ENCODE data around the gene ZNF91.
"Not testable (repeated sequence)": the region's sequence is repeated elsewhere in the genome, so short reads cannot be mapped to it uniquely, and the experiment has no call there.

ZNF91 gene

GRCh38 chr19:23436318-23436717, 41.0 kb upstream of the ZNF91 start:
- CTCF ChIA-PET = interaction anchor here (0.5 to 1.0 kb wide), 5 partner anchors 65 to 478 kb away, joined by 3 to 5 read pairs (median 4); partner anchors contain the start of genes ZNF681 and ZNF726

GRCh38 chr19:23420824-23421223, 25.6 kb upstream of the ZNF91 start:
- ChIA-PET CTCF (no interaction called here), POLR2A (ENCODE audit: low non-redundant PET) (no interaction called here)
- TF ChIP-seq CTCF (conservative IDR thresholded peaks at IDR 0.05; ENCODE audit: low read depth) = no peak
- DNase-seq (ENCODE audit: low spot score) = no peak
- H3K27ac ChIP-seq = no peak overlapping the region

More at GRCh38 chr19:23436318-23436717, 41.0 kb upstream of the ZNF91 start:
- POLR2A ChIA-PET (ENCODE audit: low non-redundant PET) = no interaction called here
- no peak overlapping the region for H3K27ac ChIP-seq
- DNase-seq (ENCODE audit: low spot score) = no peak
- TF ChIP-seq CTCF (conservative IDR thresholded peaks at IDR 0.05; ENCODE audit: low read depth) = no peak

- H3K27ac ChIP-seq; POLR2A ChIA-PET (ENCODE audit: low non-redundant PET); CTCF ChIA-PET; DNase-seq (ENCODE audit: low spot score): not testable (repeated sequence)
These were observed 24.0 kb upstream of the ZNF91 start for GRCh38 chr19:23419261-23419660.

GRCh38 chr19:23415561-23416191, 20.4 kb upstream of the ZNF91 start:
- ChIA-PET POLR2A (ENCODE audit: low non-redundant PET) (no interaction called here), CTCF (interaction anchor here (0.6 kb wide), 1 partner anchor 353 kb away, joined by 3 read pairs; no protein-coding TSS in a partner anchor)

GRCh38 chr19:23415034-23415433, 19.8 kb upstream of the ZNF91 start:
- no peak for TF ChIP-seq CTCF (conservative IDR thresholded peaks at IDR 0.05; ENCODE audit: low read depth)
- POLR2A ChIA-PET (ENCODE audit: low non-redundant PET) = no interaction called here
- no peak for DNase-seq (ENCODE audit: low spot score)
- CTCF ChIA-PET = interaction anchor here (0.6 kb wide), 1 partner anchor 353 kb away, joined by 3 read pairs; no protein-coding TSS in a partner anchor
- peak overlapping the region; percentile 45 for H3K27ac ChIP-seq

More at GRCh38 chr19:23415561-23416191, 20.4 kb upstream of the ZNF91 start:
- peak overlapping the region; percentile 45 for H3K27ac ChIP-seq
- DNase-seq (ENCODE audit: low spot score) = peak; percentile 30
- no peak for TF ChIP-seq CTCF (conservative IDR thresholded peaks at IDR 0.05; ENCODE audit: low read depth)

- DNase-seq (ENCODE audit: low spot score) = no peak
- POLR2A ChIA-PET (ENCODE audit: low non-redundant PET) = no interaction called here
- TF ChIP-seq CTCF (conservative IDR thresholded peaks at IDR 0.05; ENCODE audit: low read depth) = no peak
- CTCF ChIA-PET = interaction anchor here (0.5 kb wide), 1 partner anchor 128 kb away, joined by 3 read pairs; no protein-coding TSS in a partner anchor
- no peak overlapping the region for H3K27ac ChIP-seq
These were observed 14.9 kb upstream of the ZNF91 start for GRCh38 chr19:23410155-23410554.

GRCh38 chr19:23409392-23410048, 14.2 kb upstream of the ZNF91 start:
- CTCF ChIA-PET = no interaction called here
- POLR2A ChIA-PET (ENCODE audit: low non-redundant PET) = no interaction called here
- H3K27ac ChIP-seq = no peak overlapping the region
- DNase-seq (ENCODE audit: low spot score) = no peak
- TF ChIP-seq CTCF (conservative IDR thresholded peaks at IDR 0.05; ENCODE audit: low read depth) = no peak

Data from RWPE1 (cell line).